ENCODE results near the gene PIK3AP1.

GRCh38 chr10:96555330-96555729 is 165.0 kb downstream of the PIK3AP1 start:
- TF ChIP-seq CTCF (IDR thresholded peaks at IDR 0.05; ENCODE audit: low read length) (no peak), EZH2 (IDR thresholded peaks at IDR 0.05; ENCODE audit: borderline replicate concordance, low read length) (no peak)
